Activated T-helper 9 cell treated with anti-CD3 and anti-CD28 coated beads, Interleukin-2, amount 50 U/mL, for 16 hours (primary cell): ENCODE results near the gene EXOC6.

ENCODE experiments used
- DNase-seq: peaks from one replicate; pipeline ENCODE4 v3.0.0-alpha.2; 2020; ENCODE audit warnings: low read depth

EXOC6 gene

GRCh38 chr10:93026072-93026471 is 177.8 kb downstream of the EXOC6 start:
- DNase-seq: no peak

- DNase-seq: no peak
Measured at GRCh38 chr10:93027508-93027907, 179.2 kb downstream of the EXOC6 start.

- no peak for DNase-seq
Measured at GRCh38 chr10:93028883-93029282, 180.6 kb downstream of the EXOC6 start.

- no peak for DNase-seq
Measured at GRCh38 chr10:93030409-93030808, 182.1 kb downstream of the EXOC6 start.

- no peak for DNase-seq
Measured at GRCh38 chr10:93032105-93032808, 183.9 kb downstream of the EXOC6 start.

DNA sequence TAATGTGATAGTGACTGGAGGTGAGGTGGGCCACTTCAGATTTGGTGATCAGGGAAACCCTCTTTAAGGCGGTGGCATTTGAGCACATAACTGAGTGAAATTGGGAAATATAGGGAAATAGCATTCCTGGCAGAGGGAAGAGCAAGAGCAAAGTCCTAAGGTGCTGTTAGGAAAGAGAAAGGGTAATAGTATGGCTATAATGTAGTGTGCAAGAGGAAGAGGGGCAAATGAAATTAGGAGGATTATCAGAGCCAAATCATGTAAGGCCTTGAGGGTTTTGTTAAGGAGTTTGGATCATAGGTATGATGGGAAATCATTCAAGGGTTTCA is 184.5 kb downstream of the EXOC6 start:
- no peak for DNase-seq

DNA sequence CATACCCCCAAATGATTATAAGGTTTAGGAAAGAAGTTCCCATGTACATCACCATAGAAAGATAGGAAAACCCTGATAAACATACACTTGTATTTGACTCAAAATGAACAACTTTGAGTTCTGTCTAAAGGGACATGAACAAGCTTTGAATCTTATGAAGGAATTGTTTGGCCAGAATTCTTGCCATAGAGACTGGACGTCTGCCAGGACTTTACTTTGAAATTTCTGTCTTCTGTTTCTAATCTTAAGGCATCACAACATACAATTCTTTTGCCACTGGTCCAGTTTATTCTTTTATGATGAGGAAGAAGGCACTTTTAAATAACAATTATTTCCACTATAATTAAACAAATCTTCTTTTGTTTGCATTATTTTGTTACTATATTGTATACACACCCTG is 186.1 kb downstream of the EXOC6 start:
- DNase-seq: no peak

DNA sequence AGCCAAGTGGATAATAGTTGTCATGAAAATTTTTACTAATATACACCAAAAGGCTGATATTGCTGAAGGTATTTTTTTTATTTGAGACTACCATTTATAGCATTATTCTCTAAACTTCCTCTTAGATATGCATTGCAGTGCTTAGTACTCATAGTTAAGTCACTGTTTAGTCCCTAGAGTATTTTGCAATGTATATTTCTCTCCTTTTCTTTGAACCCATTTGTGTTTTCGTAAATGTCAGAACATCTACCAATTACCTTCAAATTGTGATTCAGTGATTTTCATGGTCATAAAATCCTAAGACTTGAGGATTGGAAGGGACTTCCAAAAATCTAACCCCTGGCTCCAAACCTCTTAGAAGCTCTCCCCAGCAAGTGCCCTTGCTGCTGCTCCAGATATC is 190.8 kb downstream of the EXOC6 start:
- no peak for DNase-seq

DNA sequence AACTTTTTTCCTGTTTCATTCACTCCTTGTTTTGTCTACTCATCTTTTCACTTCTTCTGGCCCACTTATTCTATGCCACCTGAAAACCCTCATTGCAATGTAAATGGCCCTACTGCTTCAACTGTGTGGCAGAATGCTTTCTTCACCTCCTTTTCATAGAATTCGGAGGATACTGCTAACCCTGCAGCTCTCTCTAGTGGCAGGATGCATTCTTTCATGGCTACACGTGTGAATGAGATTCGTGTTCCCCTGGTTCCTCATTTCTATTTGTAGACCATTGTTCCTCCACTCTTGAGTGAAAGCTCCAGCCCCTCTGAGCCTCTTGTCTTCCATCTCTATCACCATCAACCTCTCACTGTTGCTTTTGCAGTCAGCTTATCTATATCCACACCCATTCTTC is 191.4 kb downstream of the EXOC6 start:
- no peak for DNase-seq

DNA sequence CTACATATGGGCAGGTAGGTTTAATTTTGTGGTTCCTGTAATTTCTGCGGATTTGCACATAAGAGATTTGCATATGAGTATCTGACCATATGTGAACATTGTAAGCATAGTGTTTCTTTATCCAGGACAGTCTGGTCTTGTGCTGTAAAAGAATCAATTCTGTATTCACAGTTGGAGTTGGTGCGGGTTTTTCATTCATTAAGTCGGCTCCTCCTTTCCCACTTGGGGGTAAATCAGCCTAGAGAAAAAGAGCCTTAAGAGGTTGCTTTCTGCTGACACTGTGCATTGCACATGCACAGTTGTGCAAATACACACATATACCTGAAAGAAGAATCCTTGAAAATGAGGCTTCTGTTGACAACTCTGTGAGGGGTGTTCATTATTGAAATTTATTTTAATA is 206.2 kb downstream of the EXOC6 start:
- no peak for DNase-seq

DNA sequence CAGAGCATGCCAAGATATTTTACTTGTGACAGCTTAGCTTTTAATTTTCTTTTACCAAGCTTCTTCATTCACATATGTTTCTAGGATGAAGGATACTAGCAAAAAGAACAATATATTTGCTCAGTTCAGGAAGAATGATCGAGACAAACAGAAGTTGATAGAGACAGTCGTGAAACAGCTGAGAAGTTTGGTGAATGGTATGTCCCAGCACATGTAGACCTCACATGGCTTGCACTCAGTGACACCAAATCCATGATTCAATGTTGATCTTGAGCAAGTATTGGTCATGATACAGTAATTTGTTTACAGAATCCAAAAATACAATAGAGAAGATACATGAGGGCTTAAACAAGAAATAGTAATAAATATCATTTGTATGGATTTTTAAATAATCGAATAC is 209.8 kb downstream of the EXOC6 start:
- no peak for DNase-seq

DNA sequence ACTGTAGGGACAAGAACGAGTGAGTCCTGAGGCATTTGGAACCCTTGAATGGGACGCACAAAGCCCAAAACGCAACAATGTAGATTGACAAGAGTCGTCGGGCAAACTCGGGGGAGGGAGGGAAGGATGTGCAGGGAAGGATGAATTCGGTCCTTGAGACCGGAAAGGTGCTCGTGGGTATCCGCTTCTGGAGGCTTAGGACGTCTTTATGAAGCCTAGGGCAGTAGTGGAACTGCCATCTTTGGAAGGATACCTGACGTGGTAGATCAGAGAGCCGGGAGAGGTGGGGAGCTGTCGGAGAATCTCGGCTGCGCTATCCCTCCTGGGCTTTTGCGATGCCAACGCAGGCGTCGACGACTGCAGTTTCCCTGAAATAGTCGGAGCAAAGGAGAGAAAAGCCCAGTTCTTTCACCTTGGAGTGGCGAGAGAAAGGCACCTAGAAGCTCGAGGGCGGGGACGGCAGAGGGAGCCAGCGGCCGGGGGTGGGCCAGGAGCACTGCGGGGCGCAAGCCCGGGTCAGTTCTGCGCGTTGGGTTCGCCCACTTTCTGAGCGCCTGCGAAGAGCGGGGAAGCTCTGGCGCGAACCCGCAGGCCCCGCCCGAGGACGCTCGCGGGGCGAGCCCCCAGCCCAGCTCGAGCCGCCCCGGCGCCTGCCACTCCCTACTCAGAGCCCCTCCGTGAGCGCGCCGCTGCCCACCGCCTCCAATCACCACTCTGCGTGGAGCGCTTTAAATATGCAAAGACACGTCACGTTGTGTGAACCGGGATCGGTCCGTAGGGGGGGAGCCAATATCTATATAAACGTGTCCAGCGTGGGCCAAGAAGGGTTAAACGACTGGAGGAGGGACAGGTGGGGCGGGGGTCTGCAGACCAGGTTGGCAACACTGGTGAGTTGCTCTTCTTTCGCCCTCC is 211.9 kb downstream of the EXOC6 start, which contains the start of gene CYP26C1:
CYP26C1 (plus strand) TSS at position 824 of the 912 bp plus-strand sequence. CDS start 466 bp downstream, outside the sequence.
- no peak for DNase-seq

- DNase-seq: no peak
Measured at GRCh38 chr10:93060887-93061593, 212.7 kb downstream of the EXOC6 start.

GRCh38 chr10:93061594-93062513 is 213.5 kb downstream of the EXOC6 start:
- DNase-seq: no peak

DNA sequence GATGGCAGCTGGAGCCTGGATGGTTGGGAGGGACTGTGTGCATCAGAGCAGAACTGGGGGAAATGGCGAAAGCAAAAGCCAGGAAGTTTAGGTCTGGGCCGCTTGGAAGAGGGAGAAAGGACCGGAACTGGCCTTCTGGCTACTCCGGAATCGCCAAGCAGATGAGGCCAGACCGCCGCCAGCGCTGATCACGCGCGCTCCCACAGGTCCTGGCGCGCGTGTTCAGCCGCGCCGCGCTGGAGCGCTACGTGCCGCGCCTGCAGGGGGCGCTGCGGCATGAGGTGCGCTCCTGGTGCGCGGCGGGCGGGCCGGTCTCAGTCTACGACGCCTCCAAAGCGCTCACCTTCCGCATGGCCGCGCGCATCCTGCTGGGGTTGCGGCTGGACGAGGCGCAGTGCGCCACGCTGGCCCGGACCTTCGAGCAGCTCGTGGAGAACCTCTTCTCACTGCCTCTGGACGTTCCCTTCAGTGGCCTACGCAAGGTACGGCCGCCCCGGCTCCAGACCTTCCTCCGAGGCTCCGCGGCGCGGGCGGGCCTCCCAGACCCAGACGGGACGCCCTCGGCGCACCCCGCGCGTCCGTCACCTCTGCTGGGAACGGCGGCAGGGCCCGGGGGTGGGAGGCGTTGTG is 214.3 kb downstream of the EXOC6 start:
- DNase-seq: no peak

DNA sequence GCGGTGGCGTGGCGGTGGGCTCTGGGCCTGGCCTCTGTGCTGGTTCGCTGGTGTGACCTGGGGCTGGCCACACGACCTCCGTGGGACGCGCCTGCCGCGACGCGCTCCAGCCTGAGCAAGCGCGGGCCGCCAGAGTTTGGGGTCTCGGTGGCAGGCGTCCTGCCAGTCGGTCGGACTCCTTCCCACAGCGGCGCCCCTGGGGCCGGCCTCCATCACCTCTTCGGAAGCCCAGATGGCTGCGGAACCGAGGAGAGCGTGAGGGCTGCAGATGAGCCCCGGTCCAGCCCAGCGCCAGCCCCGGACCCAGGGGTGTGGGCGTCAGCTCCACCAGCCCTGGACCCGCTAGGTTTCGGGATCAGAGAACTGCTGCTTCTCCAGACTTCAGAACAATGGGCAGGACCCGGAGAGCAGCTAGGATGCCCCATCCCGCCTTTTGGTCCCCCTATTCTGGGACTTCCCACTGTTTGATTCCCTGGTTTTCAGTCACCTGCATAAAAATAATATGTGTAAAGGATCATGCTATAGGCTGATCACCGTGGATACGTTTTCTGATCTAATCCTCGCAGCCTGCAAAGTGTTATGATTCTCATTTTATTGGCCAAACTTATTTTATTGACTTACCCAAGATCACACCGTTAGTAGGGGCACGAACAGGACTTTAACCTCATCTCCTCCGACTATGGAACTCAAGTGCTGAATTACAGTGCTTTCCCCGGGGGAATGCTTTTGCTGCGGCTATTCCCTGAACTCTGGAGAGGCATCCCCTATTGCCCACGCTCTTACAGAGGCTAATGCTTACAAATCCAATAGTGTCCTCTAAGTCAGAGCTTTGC is 215.0 kb downstream of the EXOC6 start:
- DNase-seq: no peak

- no peak for DNase-seq
Measured at GRCh38 chr10:93063977-93064660, 215.8 kb downstream of the EXOC6 start.

- DNase-seq: no peak
Measured at GRCh38 chr10:93064874-93065660, 216.7 kb downstream of the EXOC6 start.
